NCI-H510A (cell line): ENCODE measurements around the gene FOXN3.
A peak's percentile ranks its signal among the peaks of the same experiment; 100 is the strongest.

Experiments
- DNase-seq: peaks from one replicate; lab custom pipeline; 2025; lab: John Stamatoyannopoulos, UW

Gene FOXN3

GRCh38 chr14:89197623-89198022 is 219.4 kb downstream of the FOXN3 start:
- DNase-seq = no peak

- no peak for DNase-seq
Observed at GRCh38 chr14:89196545-89196944, 220.5 kb downstream of the FOXN3 start.

GRCh38 chr14:89194376-89194775 is 222.7 kb downstream of the FOXN3 start:
- no peak for DNase-seq

GRCh38 chr14:89190765-89191513 is 226.1 kb downstream of the FOXN3 start:
- peak; percentile 20 for DNase-seq

GRCh38 chr14:89188492-89188891 is 228.5 kb downstream of the FOXN3 start:
- DNase-seq = no peak

- no peak for DNase-seq
Observed at GRCh38 chr14:89187501-89187900, 229.5 kb downstream of the FOXN3 start.

- DNase-seq = peak; percentile 29
Observed at GRCh38 chr14:89186856-89187376, 230.1 kb downstream of the FOXN3 start.

- peak; percentile 36 for DNase-seq
Observed at GRCh38 chr14:89185919-89186855, 230.8 kb downstream of the FOXN3 start.

GRCh38 chr14:89184952-89185351 is 232.1 kb downstream of the FOXN3 start:
- no peak for DNase-seq

- no peak for DNase-seq
Observed at GRCh38 chr14:89182326-89182725, 234.7 kb downstream of the FOXN3 start.

GRCh38 chr14:89180546-89180945 is 236.5 kb downstream of the FOXN3 start:
- no peak for DNase-seq

GRCh38 chr14:89179891-89180404 is 237.1 kb downstream of the FOXN3 start:
- no peak for DNase-seq

GRCh38 chr14:89178800-89179535 is 238.1 kb downstream of the FOXN3 start:
- no peak for DNase-seq

- DNase-seq = no peak
Observed at GRCh38 chr14:89178376-89178775, 238.7 kb downstream of the FOXN3 start.

- DNase-seq = no peak
Observed at GRCh38 chr14:89175881-89176799, 240.9 kb downstream of the FOXN3 start.

- no peak for DNase-seq
Observed at GRCh38 chr14:89171628-89172027, 245.4 kb downstream of the FOXN3 start.

GRCh38 chr14:89171168-89171567 is 245.9 kb downstream of the FOXN3 start:
- no peak for DNase-seq

- DNase-seq = no peak
Observed at GRCh38 chr14:89167705-89168104, 249.3 kb downstream of the FOXN3 start.

GRCh38 chr14:89166633-89167032 is 250.4 kb downstream of the FOXN3 start:
- DNase-seq = no peak
